Measurements from ENCODE around the gene HDAC5. TPM values are rescaled to one million over a fixed set of nuclear protein-coding genes. Genes with fewer than 3 reads are reported as not detected.

Gene HDAC5
- total and polyA plus RNA-seq, 3 donors from 2014 or later, result 43.3 to 141 (median 94.1) TPM

DNA sequence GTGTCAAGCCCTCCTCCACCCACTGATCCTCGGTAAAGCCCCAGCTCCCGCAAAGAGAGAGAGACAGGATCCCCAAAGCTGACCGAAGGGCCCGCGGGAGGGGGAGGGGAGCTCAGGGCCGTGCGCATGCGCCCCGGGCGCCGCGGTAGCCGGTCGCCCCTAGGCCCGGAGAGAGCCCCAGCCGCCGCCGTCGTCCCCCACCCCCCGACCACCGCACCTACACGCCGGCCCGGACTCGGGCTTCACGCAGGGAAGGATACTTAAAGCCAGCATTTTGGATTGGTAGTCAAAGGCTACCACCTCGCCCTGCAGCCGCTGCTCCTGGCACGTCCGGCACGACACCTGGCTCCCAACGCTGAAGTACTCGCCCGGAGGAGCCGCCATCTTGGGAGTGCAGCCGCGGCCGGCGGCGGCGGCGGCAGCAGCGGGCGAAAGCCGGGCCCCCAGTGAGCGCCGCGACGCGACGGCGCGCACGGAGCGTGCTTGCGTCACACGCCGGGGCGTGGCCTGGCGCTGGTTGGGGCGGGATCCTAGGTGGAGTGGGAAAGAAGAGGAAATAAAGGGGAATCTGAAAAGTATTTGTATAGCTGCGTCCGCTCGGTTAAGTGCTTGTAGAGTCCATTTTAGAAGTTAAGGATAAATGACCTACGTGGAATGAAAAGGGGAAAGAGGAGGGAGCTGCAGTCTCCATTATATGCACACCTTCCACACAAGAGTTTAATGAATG, 57.1 kb downstream of the HDAC5 start, which contains the start of gene LSM12:
LSM12 (minus strand) TSS at position 468 of the 727 bp plus-strand sequence; CDS start at position 384, 84 bp downstream.
- H3K9me3 ChIP-seq, result no peaks in the 10 kb centered on the region
- 0 to 1% methylated on average over 29 to 61 of the region's 65 CpGs for WGBS, 2 donors
- no peaks in the 10 kb centered on the region for H3K27me3 ChIP-seq
- TF ChIP-seq, protein P1, sequence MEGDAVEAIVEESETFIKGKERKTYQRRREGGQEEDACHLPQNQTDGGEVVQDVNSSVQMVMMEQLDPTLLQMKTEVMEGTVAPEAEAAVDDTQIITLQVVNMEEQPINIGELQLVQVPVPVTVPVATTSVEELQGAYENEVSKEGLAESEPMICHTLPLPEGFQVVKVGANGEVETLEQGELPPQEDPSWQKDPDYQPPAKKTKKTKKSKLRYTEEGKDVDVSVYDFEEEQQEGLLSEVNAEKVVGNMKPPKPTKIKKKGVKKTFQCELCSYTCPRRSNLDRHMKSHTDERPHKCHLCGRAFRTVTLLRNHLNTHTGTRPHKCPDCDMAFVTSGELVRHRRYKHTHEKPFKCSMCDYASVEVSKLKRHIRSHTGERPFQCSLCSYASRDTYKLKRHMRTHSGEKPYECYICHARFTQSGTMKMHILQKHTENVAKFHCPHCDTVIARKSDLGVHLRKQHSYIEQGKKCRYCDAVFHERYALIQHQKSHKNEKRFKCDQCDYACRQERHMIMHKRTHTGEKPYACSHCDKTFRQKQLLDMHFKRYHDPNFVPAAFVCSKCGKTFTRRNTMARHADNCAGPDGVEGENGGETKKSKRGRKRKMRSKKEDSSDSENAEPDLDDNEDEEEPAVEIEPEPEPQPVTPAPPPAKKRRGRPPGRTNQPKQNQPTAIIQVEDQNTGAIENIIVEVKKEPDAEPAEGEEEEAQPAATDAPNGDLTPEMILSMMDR (IDR thresholded peaks at IDR 0.05), result no peak
- peak; percentile 13 for TF ChIP-seq POLR2A (IDR thresholded peaks at IDR 0.05)
- peak within 1 kb of the TSS; percentile 84 to 88 for H3K4me3 ChIP-seq
- H3K36me3 ChIP-seq (ENCODE audit: low read depth, missing control alignments), result no peaks in the 10 kb centered on the region
- peak within 1 kb of the TSS; percentile 96 to 97 for H3K27ac ChIP-seq
- intact Hi-C loops (cut with DNase I; ENCODE audit: low total_unique reads), result loop anchor here (10.0 kb wide), 1 partner anchor 48 kb away; no protein-coding TSS in a partner anchor
- peak; percentile 88 for DNase-seq
- H3K4me1 ChIP-seq, result peaks cover 22% of the 10 kb centered on the region

DNA sequence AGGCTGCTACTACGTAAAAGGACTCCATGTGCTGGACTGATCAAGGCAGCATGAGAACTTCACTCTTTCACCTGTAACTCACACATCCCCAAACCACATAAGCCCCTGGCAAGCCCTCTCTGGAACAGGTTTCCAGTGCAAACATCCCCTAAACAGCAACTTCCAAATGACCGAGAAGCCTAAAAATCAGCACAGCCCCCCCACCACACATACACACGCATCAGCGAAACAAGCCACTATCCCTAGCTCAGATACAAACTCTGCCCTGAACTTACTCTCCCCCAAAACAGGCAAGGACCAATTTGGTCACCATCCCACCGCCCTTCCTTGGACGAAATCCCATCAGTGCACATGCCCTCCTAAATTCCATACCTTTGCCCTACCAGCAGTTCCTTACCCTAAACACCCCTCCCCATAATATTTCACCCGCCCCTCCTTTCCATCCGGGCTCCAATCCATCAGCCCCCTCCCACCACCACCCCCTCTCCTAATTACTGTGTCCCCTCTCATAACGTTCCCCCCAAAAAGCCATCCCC, 57.7 kb downstream of the HDAC5 start:
- H3K27ac ChIP-seq, result peak overlapping the region; percentile 96 to 97
- TF ChIP-seq, protein P1 (IDR thresholded peaks at IDR 0.05), result no peak
- no peak for TF ChIP-seq POLR2A (IDR thresholded peaks at IDR 0.05)
- no peaks in the 10 kb centered on the region for H3K9me3 ChIP-seq
- H3K4me3 ChIP-seq, result peak overlapping the region; percentile 84 to 88
- H3K4me1 ChIP-seq, result peaks cover 19% of the 10 kb centered on the region
- 2% methylated on average over 9 of the region's 9 CpGs for WGBS, 2 donors
- intact Hi-C loops (cut with DNase I; ENCODE audit: low total_unique reads), result loop anchor here (10.0 kb wide), 1 partner anchor 49 kb away; no protein-coding TSS in a partner anchor
- no peaks in the 10 kb centered on the region for H3K36me3 ChIP-seq (ENCODE audit: low read depth, missing control alignments)
- no peaks in the 10 kb centered on the region for H3K27me3 ChIP-seq
- no peak for DNase-seq

DNA sequence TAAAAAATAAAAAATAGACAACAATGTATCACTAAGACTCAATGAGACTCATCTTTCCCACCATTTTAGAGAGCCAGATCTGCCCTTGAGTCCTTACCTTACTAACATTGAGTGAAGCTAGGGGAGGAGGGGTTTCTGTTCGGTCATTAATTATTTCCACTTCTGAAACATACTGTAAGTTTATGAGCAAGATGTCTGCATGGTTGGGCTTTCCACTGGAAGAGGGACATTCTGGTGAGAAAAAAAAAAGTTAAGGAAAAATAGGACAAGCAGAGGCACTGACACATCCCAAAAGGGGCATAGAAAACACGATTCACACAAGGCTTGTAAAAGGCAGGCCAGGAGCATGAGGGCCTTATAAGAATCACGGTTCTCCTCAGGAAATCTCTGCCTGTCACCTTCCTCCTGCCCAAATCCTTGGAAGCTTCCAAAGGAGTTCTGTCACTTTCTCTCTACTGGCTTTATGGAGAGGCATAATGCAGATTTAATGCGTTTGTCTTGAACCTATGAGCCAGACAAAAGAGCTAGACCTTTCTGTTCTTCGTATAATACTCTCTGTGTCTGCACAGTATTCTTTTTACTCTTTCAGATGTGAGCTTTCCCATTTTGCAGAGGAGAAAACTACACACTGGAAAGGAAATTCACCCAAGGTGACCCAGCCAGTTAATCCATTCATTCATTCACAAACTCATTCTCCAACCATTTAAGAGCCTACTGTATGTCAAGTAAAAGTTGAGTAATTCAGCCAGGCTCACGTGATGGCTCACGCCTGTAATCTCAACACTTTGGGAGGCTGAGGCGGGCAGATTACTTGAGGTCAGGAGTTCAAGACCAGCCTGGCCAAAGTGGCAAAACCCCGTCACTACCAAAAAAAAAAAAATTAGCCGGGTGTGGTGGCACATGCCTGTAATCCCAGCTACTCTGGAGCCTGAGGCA, 59.5 kb downstream of the HDAC5 start:
- no peak overlapping the region for H3K4me3 ChIP-seq
- no peak for TF ChIP-seq POLR2A (IDR thresholded peaks at IDR 0.05)
- TF ChIP-seq, protein P1 (IDR thresholded peaks at IDR 0.05), result no peak
- no peaks in the 10 kb centered on the region for H3K27me3 ChIP-seq
- H3K4me1 ChIP-seq, result peaks cover 12% of the 10 kb centered on the region
- intact Hi-C loops (cut with DNase I; ENCODE audit: low total_unique reads), result loop anchor here (10.0 kb wide), 1 partner anchor 51 kb away; no protein-coding TSS in a partner anchor
- H3K36me3 ChIP-seq (ENCODE audit: low read depth, missing control alignments), result no peaks in the 10 kb centered on the region
- DNase-seq, result no peak
- 51 to 60% methylated on average over 10 of the region's 10 CpGs for WGBS, 2 donors
- no peak overlapping the region for H3K27ac ChIP-seq
- H3K9me3 ChIP-seq, result no peaks in the 10 kb centered on the region

DNA sequence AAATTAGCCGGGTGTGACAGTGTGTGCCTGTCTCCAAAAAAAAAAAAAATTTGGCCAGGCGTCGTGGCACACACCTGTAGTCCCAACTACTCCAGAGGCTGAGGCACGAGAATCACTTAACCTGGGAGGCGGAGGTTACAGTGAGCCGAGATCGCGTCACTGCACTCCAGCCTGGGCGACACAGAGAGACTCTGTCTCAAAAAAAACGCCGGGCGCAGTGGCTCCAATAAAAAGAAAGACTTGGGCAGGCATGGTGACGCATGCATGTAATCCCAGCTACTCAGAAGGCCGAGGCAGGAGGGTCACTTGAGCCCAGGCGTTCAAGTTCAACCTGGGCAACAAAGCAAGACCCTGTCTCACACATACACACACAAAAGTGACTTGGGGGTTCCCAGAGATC, 60.6 kb downstream of the HDAC5 start:
- Histone ChIP-seq H3K36me3 (ENCODE audit: low read depth, missing control alignments) (no peaks in the 10 kb centered on the region), H3K9me3 (no peaks in the 10 kb centered on the region), H3K4me3 (no peak overlapping the region), H3K27ac (no peak overlapping the region), H3K27me3 (no peaks in the 10 kb centered on the region), H3K4me1 (peaks cover 12% of the 10 kb centered on the region)
- no peak for TF ChIP-seq POLR2A (IDR thresholded peaks at IDR 0.05)
- TF ChIP-seq, protein P1 (IDR thresholded peaks at IDR 0.05), result no peak
- intact Hi-C loops (cut with DNase I; ENCODE audit: low total_unique reads), result loop anchor here (10.0 kb wide), 1 partner anchor 52 kb away; no protein-coding TSS in a partner anchor
- WGBS, 2 donors, result 91 to 94% methylated on average over 15 of the region's 15 CpGs
- DNase-seq, result no peak
